HEK293 (cell line): ENCODE data around the gene PES1.
A peak's percentile ranks its signal among the peaks of the same experiment; 100 is the strongest.

Source experiments
- CTCF ChIA-PET: fragments of 350-600 bp; formaldehyde crosslinking; extraction: SDS; loops from one replicate; lab custom pipeline; 2021; ENCODE audit warnings: antibody characterized with exemption; lab: Yijun Ruan, JAX
- POLR2A ChIA-PET: fragments of 300-600 bp; formaldehyde crosslinking; extraction: SDS; loops from one replicate; lab custom pipeline; 2020; ENCODE audit warnings: antibody characterized with exemption, inconsistent platforms; lab: Yijun Ruan, JAX
- H3K27ac ChIP-seq: fragments of 200-500 bp; sonication (Bioruptor generic); 2 replicates; pipeline ENCODE4 v1.5.1; 2014; ENCODE audit warnings: low read depth, low read length, control low read depth, inconsistent platforms; ENCODE audit errors: extremely low read depth
- H3K36me3 ChIP-seq, 2 experiments: fragments of 200-500 bp in 1 of 2; sonication (Bioruptor generic) in 1 of 2; 1 replicate in 1 of 2; 2 replicates in 1 of 2; pipeline ENCODE4 v1.5.1; 2014 to 2017; ENCODE audit warnings: inconsistent platforms in 2 of 2, low read length in 2 of 2; ENCODE audit not compliant: control insufficient read depth in 2 of 2, insufficient read depth in 1 of 2
- H3K4me1 ChIP-seq: fragments of 200-500 bp; sonication (Bioruptor generic); 2 replicates; pipeline ENCODE4 v1.5.1; 2014; ENCODE audit warnings: mild to moderate bottlenecking, low read length, inconsistent platforms; ENCODE audit not compliant: control insufficient read depth, insufficient read depth
- H3K4me3 ChIP-seq: 2 replicates; pipeline ENCODE4 v1.5.1; 2011; ENCODE audit warnings: low read depth, mild to moderate bottlenecking, control low read depth, low read length, moderate library complexity
- H3K9me3 ChIP-seq: fragments of 200-500 bp; sonication (Bioruptor generic); 2 replicates; pipeline ENCODE4 v1.5.1; 2014; ENCODE audit warnings: low read depth, low read length, inconsistent platforms; ENCODE audit not compliant: control insufficient read depth, insufficient read depth
- CTCF ChIP-seq: fragments of 450-650 bp; formaldehyde crosslinking; IDR thresholded peaks from 2 replicates; pipeline ENCODE4 v1.5.1; 2016; ENCODE audit warnings: missing biosample characterization, missing genetic modification characterization
- GLIS2 ChIP-seq: fragments of 450-650 bp; formaldehyde crosslinking; IDR thresholded peaks from 2 replicates; pipeline ENCODE4 v1.5.1; 2016; ENCODE audit warnings: missing biosample characterization, missing genetic modification characterization
- PATZ1 ChIP-seq: fragments of 450-650 bp; formaldehyde crosslinking; IDR thresholded peaks from 2 replicates; pipeline ENCODE4 v1.5.1; 2016; ENCODE audit warnings: missing biosample characterization, missing genetic modification characterization
- SP7 ChIP-seq: fragments of 450-650 bp; formaldehyde crosslinking; IDR thresholded peaks from 2 replicates; pipeline ENCODE4 v1.5.1; 2016; ENCODE audit warnings: missing biosample characterization, missing genetic modification characterization
- ZBTB1 ChIP-seq: fragments of 450-650 bp; formaldehyde crosslinking; IDR thresholded peaks from 2 replicates; pipeline ENCODE4 v1.5.1; 2016; ENCODE audit warnings: missing biosample characterization, missing genetic modification characterization
- ZBTB17 ChIP-seq: fragments of 450-650 bp; formaldehyde crosslinking; IDR thresholded peaks from 2 replicates; pipeline ENCODE4 v1.5.1; 2016; ENCODE audit warnings: missing biosample characterization, missing genetic modification characterization
- ZNF18 ChIP-seq: fragments of 450-650 bp; formaldehyde crosslinking; IDR thresholded peaks from 2 replicates; pipeline ENCODE4 v1.5.1; 2016; ENCODE audit warnings: missing biosample characterization, missing genetic modification characterization
- ZNF449 ChIP-seq: fragments of 450-650 bp; formaldehyde crosslinking; IDR thresholded peaks from 2 replicates; pipeline ENCODE4 v1.5.1; 2017; ENCODE audit warnings: missing biosample characterization, mild to moderate bottlenecking, missing genetic modification characterization, moderate library complexity
- ZNF580 ChIP-seq: fragments of 450-650 bp; formaldehyde crosslinking; IDR thresholded peaks from 2 replicates; pipeline ENCODE4 v1.5.1; 2016; ENCODE audit warnings: missing biosample characterization, missing genetic modification characterization
- ZNF654 ChIP-seq: fragments of 450-650 bp; formaldehyde crosslinking; IDR thresholded peaks from 2 replicates; pipeline ENCODE4 v1.5.1; 2016; ENCODE audit warnings: low read depth, missing biosample characterization, missing genetic modification characterization
- ZNF670 ChIP-seq: fragments of 450-650 bp; formaldehyde crosslinking; IDR thresholded peaks from 2 replicates; pipeline ENCODE4 v1.5.1; 2016; ENCODE audit warnings: missing biosample characterization, missing genetic modification characterization, low read depth
- ZXDB ChIP-seq: fragments of 450-650 bp; formaldehyde crosslinking; IDR thresholded peaks from 2 replicates; pipeline ENCODE4 v1.5.1; 2016; ENCODE audit warnings: missing biosample characterization, missing genetic modification characterization

The PES1 gene

GRCh38 chr22:30606455-30607299, 15.0 kb upstream of the PES1 start, which contains the start of gene TCN2 (continued):
- peak; percentile 23; the same call in 1 of the 2 replicates for TF ChIP-seq ZBTB17 (tag by site-specific recombination)
- TF ChIP-seq PATZ1 (tag by site-specific recombination): no peak
- TF ChIP-seq, all 188 proteins: peak for 5

GRCh38 chr22:30605449-30606110, 13.9 kb upstream of the PES1 start:
- TF ChIP-seq ZNF18 (no peak), PATZ1 (tag by site-specific recombination) (0 out of 2 replicates have a peak, but pooled peaks have one; percentile 10), ZXDB (tag by site-specific recombination) (0 out of 2 replicates have a peak, but pooled peaks have one; percentile 15), SP7 (peak; percentile 53), ZBTB1 (tag by site-specific recombination) (no peak), ZNF670 (tag by site-specific recombination) (no peak), ZNF654 (tag by site-specific recombination) (peak; percentile 22), ZNF580 (peak; percentile 57; the same call in 1 of the 2 replicates), CTCF (peak; percentile 48; the same call in 1 of the 2 replicates), GLIS2 (peak; percentile 28; the same call in 1 of the 2 replicates), ZNF449 (tag by site-specific recombination) (0 out of 2 replicates have a peak, but pooled peaks have one; percentile 13)
- Histone ChIP-seq H3K27ac (no peak overlapping the region), H3K9me3 (no peaks in the 10 kb centered on the region), H3K36me3 (no peaks in the 10 kb centered on the region), H3K4me1 (no peaks in the 10 kb centered on the region), H3K4me3 (no peak overlapping the region)
- ChIA-PET CTCF (interaction anchor here (0.6 to 2.2 kb wide), 13 partner anchors 8 to 555 kb away, joined by 3 to 10 read pairs (median 4); partner anchors contain the start of gene PES1), POLR2A (interaction anchor here (1.1 kb wide), 1 partner anchor 15 kb away, joined by 6 read pairs; no protein-coding TSS in a partner anchor)
